NK-92 treated with Interleukin-12 subunit alpha and Interleukin-12 subunit beta, amount 100 ng/mL, for 24 hours (cell line): ENCODE results near the gene VOPP1.
"Not testable (repeated sequence)": the region's sequence is repeated elsewhere in the genome, so short reads cannot be mapped to it uniquely, and the experiment has no call there.

Source experiments
- DNase-seq: peaks from one replicate; lab custom pipeline; 2025; lab: John Stamatoyannopoulos, UW

The VOPP1 gene, protein sequence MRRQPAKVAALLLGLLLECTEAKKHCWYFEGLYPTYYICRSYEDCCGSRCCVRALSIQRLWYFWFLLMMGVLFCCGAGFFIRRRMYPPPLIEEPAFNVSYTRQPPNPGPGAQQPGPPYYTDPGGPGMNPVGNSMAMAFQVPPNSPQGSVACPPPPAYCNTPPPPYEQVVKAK

DNA sequence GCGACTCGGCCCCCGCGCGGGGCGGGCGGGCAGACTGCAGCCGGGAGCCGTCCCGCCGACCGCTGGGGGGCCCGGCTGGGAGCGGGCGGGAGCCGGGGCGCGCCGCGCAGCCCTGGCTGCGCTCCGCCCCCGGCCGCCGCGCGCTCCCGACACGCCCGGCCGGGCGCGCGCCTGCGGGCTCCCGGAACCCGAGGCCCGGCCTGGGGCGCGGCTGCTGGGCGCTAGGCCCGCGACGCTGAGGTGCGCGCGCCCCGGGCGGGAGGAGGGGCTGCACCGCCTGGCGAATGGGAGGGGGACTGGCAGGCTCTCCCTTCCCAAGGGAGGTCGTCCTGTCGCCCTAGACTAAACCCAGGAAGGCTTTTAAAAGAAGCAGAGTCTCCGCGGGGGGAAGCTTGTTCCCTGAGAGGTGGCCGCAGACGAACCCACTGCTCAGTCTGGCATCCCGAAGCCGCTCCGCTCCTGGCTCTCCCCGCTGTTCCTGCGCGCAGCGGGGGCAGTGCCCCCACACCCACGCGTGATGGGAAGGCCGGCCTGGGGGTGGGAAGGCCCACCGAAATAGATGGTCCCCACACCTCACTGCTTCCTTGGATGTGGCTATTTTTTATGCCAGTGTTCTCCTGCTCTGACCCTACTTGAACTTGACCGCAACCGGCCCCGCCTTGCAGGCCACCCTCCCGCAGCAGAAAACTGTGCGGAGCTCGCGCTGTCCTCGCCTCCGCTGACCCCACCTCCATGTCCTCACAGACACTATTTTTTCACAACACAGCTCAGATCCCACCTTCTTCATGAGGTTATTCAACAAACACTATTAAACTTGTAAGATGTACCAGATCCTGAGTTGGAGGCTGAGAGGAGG is at the start of gene VOPP1:
VOPP1 (minus strand) TSS at position 125 of the 856 bp plus-strand sequence. CDS start 178 bp downstream, outside the sequence.
- DNase-seq: peak; percentile 39

DNA sequence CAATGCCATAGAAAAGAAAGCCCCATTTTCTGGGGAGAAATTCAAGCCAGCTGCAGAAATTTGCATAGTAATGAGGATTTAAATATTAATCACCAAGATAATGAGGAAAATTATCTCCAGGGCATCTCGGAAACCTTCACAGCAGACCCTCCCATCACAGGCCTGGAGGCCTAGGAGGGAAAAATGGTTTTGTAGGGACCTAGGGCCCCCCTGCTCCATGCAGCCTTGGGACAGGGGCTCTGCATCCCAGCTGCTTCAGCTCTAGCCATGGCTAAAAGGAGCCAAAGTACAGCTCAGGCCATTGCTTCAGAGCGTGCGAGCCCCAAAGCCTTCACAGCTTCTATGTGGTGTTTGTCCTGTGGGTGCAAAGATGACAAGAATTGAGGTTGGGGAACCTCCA is 46.6 kb upstream of the VOPP1 start:
- no peak for DNase-seq

DNA sequence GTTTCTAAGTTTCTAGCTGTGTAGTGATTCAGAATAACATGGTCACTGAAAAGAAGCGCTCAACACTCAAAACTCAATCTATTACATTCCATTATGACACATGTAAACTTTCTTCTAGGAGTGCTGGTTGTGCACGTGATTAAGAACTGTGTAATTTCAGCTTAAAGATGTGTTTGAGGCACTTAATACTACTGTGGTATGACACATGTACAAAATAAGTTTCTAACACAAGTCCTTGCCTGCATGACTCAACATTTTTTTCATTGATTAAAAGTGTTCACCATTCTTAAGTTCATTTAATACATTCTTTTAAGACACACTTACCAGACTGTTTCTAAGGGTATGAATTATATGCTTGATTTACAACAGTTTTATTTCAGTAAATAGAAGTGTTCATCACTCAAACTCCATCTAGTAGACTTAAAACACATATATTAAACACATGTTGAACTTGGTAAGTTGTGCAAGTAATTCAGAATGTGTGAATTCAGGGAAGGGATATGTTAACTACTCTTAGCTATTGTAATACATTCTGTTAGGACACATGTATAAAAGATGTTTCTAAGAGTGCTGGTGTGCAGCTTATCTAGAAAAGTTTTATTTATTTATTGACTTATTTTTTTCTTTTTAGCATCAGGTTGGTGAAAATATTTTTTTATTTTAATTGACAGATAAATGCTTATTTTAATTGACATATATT is 42.2 kb upstream of the VOPP1 start:
- not testable (repeated sequence) for DNase-seq

DNA sequence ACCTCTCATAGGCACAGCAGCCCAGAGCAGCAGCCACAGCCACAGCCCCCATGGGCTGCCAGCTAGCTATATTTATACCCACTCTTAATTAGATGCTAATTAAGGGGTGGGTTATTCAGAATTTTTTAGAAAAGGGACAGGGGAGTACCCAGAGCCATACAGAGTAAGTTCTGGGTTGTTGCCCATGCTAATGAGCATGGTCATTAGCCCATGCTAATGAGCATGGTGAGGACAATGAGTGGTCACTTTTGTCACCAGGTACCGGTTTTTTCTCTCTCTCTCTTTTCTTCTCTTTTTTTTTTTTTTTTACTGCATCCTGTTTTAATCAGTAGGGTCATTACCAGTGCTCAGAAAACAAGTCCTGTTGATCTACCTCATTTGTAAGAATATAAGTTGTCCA is 37.4 kb upstream of the VOPP1 start:
- not testable (repeated sequence) for DNase-seq

DNA sequence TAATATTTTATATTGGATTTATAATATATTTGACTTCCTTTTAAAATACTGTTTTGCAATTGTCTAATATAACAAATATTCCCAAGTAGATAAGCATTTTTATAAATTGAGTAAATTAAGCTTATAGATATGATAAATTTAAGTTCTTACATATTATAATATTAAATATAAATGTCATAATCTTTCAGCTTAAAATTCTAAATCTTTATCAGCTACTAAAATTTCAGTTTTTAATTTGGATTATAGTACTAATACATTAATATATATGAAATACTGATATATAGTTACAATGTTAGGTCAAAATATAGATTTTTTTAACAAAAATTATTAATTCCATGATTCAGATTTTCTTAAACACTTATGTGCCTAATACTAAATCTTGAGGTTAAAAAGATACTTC is 33.4 kb upstream of the VOPP1 start:
- DNase-seq: not testable (repeated sequence)

DNA sequence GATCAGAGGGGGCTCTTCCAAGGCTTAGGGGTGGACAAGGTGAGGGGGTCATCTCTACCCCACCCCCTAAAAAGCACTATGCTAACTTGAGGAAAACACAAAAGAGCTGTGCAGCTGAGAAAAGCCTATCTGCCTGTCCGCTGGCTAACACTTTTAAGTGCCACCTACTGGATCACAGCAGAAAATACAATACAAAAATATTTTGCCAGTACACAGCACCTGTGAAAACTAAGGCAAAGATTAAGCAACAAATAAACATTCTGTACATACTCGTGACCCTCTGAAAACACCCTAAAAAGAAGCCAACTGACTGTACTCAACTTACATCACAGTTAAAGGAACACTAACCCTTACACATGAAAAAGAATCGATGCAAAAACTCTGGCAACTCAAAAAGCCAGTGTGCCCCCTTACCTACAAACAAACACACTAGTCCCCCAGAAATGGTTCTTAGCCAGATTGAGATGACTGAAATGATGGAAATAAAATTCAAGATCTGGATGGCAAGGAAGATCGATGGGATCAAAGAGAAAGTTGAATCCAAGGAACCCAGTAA is 25.7 kb upstream of the VOPP1 start:
- DNase-seq: not testable (repeated sequence)

DNA sequence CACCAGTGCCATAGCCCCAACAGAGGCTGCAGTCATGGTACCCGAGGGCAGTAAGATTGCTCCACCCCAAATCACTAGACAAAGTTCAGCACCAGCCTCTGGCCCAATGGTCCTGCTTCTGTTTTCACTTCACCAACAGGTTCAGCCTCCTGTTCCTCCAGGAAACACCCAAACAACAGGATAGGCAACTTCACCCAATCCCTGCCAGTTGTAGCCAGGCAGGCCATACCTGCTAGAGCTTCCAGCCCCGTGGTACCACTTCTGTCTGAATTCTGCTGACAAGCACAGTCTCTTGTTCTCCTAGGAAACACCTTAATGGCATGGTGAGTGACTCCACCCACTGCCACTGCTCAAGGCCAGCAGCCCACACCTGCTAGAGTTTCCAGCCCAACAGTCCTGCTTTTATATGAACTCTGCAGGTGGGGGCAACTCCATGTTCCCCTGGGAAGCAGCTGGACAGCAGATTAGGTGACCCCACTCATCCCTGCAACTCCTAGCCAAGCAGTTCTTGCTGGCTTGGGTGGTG is 25.0 kb upstream of the VOPP1 start:
- not testable (repeated sequence) for DNase-seq

DNA sequence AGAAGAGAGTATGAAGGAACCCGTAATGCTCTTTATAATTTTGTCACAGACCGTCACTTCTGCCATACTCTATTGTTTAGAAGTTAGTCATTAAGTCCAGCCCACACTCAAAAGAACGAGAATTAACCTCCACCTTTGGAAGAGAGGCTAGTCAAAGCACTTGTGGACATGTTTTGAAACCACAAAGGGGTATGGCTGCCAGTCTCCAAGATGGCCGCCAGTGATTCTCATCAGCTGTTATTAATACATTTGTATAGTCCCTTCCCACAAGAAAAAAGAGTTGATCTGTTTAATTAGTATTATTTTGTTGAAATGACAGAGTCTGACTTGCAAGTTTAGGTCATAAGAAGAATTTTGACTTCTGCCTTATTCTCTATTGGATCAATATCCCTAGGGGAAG is 23.2 kb upstream of the VOPP1 start:
- DNase-seq: no peak

DNA sequence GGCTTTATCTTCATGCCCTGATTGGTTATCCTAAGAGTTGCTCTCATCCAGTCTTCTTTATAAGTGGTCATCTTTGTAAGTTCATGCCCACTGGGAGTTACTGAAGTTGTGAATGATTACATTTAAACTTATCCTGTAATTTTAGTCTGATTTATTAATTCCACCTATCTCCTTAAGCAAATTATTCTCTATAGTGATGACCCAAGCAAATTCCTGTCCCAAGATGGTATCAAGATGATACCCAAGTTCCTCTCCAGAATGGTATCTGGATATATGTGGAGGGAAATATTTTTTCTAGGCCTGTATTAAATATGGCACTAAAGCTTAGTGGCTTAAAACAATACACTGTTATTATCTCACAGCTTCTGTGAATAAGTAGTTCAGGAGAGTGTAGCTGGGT is 22.6 kb upstream of the VOPP1 start:
- no peak for DNase-seq

DNA sequence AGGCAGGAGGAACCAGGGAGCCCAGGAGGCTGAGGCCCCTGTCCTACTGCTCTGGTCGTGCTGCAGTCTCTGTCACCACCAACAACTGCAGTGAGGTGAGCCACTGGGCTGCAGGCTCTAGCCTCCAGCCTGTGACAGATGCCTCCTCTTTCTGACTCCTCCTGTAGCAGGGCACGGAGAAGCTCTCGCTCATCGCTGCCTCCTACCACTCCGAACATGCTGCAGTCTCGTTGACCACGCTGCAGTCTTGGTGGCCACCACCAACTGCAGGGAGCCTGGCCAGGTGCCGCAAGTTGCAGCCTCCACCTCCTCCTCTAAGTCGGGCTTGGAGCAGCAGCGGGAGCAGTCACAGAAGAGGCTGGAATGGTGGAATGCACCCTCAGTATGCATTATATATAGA is 22.1 kb upstream of the VOPP1 start:
- no peak for DNase-seq

DNA sequence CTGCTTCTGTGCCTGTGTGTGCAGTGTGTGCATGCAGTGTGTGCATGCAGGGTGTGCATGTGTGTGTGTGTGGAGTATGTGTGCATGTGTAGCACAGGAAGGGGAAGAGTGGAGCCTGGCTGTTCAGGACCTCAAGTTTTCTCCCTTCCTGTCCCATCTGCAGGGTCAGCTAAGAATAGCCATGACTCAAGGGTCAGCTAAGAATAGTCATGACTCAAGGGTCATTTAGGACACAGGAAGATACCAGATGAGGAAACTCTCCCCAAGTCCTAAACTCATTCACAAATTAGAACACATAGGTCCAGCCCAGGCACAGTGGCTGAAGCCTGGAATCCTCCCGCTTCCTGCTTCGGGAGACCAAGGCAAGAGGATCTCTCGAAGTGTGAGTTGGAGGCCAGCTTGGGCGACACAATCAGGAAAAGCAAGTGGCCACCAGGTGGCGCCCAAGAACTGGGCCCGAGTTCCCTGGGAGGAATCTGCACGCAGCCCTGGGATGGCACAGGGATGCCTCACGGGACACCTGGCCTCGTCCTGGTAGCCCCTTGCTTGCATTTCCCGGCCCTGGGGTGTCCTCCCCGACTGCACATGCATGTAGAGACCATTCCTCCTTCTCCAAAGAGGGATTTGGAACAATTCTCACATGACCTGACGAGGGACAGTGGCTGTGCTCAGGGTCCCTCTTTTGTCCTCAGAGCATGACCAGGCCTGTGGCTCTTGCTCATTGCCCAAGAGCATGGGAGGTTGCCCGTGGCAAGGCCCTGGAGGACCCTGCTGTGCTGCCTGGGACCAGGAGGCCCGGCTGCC is 21.4 kb upstream of the VOPP1 start:
- DNase-seq: peak; percentile 29

DNA sequence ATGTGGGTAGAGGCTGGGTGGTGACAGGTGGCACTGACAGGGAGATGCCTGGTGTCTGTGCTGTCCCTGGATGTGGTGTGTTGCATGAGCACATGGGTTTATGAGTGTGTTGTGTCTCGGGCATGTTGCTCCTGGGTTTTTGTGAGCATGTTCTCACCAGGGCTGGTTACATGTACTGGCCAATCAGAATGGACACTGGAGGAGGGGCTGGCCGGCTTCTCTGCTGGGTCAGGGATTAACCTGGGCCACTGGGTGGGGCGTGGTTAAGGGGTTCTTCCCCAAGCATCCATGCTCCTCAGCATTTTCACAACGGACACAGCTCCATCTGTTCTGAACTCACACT is 20.8 kb upstream of the VOPP1 start:
- no peak for DNase-seq

DNA sequence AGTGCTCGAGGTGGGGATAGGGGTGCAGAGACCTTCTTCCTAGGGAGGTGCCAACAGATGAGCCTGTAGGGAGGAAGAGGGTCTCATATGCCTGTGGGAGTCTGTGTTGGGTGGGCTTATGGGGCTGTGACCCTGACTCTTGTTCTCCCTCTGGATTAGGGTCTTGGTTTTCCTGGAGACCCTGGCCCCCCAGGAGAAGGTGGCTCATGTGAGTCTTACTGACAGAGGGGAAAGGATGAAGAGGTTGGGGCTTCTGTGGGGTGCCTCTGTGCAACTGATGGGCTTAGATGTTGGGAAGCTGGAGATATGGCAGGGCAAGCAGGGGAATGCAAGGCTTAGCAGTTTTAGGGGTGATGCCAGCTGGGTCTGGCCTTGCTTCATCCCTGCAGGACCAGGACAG is 20.2 kb upstream of the VOPP1 start:
- DNase-seq: no peak

DNA sequence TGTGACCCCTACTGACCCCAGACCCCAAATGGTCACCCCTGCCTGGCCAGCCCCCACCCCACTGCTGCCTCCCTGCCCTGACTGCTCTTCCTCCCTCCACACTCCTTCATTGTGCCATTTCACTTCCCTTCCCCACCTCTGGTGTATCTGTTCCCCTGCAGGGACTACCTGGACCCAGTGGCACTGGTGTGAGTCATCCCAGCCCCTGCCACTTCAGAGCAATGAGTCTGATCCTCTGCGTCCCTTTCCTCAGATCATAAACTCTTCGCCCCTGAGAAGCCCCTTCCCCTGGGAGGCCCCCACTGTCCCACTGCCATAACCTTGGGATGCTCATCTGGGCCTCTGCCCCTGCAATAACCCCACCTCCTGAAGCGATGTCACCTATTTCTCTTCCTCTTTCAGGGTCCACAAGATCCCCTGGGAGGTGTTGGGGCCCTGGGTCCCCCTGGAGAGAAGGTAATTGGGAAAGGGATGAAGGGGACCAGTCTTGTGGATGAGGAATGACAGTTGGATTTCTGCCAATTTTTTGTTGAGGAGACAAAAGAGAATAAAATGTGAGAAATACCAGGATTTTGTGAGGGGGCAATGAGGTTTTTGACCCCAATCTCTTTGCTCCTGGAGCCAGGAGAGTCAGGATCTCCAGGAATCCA is 19.1 kb upstream of the VOPP1 start:
- no peak for DNase-seq

DNA sequence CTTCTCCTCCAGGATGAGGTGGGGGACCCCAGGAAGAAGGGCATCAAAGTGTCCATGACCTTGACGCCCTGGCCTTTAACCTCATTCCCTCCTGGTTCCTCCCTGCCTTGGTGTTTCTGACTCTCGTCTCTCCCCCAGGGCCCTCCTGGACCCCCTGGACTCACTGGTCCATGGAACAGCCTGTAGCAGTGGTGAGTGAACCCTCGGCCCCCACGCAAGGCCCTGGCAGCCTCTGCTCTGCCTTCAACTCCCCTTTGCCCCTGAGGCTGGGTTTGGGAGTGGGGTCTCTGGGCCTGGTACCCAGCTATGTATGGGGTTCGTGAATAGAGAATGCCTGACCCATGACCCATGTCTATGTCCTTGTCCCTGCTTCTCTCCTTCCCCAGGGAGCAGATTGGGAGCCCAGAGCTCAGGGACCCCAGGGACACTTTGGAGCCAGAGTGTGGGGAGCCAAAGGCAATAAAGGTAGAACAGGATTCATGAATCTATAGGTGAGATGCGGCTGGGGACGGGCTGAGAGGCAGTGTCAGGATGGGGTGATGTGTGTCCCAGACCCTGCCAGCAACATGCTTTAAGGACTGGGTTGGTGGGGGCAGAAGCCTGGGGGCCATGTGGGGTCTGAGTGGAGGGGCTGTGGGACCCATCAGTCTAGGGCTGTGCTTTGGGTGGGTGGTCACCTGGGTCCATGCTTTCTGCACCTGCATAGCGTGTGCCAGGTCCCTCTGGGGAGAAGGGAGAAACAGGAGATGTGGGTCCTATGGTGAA is 18.4 kb upstream of the VOPP1 start:
- DNase-seq: no peak

DNA sequence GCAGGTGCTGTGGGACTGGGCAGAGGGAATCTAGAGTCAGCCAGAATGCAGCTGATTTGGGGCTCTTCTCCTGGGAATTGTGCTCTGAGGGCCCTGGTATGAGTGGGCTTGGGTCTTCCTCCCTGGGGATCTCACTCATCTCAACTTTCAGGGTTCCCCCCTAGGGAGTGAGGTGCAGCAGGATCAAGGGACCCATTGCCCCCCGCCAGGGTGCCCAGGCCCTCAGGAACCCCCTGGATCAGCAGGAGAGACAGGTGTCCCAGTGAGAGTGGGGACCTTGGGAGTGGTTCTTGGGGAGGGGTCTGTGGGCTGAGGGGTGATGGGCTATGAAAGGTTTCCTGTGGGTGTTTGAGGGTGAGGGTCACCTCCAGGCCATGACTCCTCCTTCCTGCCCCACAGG is 17.6 kb upstream of the VOPP1 start:
- DNase-seq: no peak

DNA sequence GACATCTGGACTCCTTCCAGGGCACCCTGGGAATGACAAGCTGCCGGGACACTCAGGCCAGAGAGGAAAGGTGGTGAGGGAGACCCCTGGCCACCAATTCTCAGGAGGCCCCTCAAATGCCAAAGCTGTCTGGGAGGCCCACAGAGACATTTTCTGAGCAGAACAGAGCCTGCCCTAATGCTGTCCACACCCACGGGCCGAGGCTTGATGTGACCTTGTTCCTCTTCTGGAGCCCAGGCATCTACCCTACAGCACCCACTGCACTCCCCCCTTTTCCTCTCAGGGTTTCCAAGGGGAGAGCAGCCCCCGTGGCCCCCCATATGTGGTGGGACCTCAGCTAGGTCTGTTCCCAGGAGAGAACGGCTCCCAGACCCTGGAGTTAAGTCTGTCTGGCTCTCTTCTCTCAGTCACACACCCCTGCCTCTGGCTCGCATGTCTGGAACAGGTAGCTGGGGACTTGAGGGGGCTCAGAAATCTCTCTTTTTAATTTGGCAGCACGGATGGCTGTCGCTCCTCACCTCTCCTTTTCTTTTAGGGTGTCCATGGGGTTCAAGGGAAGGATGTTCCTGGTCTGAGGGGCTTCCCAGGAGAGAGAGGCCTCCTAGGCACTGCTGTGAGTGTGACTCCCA is 16.8 kb upstream of the VOPP1 start:
- no peak for DNase-seq

DNA sequence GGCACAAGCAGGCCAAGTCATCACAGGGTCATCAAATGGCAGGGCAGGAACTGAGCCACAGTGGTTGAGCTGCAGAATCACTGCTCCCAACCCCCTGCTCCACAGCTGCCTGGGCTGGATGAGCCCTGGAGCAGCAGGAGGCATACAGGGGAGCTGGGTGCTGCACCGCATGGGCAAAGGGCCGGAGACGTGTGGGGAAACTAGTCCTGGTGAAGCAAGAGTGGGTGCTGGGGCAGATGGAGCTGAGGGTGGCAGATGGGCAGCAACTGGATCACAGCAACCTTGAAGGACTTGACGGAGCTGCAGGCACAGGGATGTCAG is 16.0 kb upstream of the VOPP1 start:
- no peak for DNase-seq

DNA sequence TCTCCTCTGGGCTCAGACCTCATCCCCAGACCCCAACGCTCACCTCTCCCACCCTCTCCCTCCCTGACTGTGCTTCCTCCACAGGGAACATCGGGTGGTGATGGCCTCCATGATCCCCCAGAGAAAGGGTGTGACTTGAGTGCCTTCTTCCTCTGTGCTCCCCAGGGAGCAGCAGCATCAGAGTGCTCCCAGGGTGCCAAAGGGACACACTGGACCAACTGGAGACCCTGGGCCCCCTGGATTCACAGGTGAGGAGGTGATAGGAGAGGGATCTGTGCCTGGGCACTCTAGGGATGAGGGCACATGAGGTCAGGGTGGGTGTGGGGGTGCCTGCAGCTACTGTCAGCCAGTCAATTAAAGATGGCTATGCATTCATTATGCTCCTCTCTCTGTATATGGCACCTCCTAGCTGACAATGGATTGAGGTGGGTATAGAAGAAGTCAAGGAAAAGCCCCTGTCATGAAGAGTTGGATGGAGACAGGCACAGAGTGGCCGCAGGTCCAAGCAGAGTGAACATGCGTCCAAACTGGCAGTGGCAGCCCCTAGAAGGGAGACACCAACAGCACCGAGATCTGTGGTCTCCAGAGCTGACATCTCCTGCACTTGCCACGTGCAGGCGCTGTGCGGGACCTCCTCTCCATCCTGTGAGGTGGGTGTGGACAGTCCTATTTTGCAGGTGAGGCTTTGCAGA is 15.5 kb upstream of the VOPP1 start:
- DNase-seq: no peak

DNA sequence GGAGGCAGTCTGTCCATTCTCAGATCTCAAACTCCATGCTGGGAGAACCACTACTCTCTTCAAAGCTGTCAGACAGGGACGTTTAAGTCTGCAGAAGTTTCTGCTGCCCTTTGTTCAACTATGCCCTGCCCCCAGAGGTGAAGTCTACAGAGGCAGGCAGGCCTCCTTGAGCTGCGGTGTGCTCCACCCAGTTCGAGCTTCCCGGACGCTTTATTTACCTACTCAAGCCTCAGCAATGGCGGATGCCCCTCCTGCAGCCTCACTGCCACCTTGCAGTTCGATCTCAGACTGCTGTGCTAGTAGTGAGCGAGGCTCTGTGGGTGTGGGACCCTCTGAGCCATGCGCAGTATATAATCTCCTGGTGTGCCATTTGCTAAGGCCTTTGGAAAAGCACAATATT is 10.4 kb upstream of the VOPP1 start:
- DNase-seq: not testable (repeated sequence)
